ENCODE data around the gene BICC1. TPM values are rescaled to one million over a fixed set of nuclear protein-coding genes. Genes with fewer than 3 reads are reported as not detected.

BICC1 gene
- total RNA-seq, 1 donor from 2014 or later, result 9.3 TPM

DNA sequence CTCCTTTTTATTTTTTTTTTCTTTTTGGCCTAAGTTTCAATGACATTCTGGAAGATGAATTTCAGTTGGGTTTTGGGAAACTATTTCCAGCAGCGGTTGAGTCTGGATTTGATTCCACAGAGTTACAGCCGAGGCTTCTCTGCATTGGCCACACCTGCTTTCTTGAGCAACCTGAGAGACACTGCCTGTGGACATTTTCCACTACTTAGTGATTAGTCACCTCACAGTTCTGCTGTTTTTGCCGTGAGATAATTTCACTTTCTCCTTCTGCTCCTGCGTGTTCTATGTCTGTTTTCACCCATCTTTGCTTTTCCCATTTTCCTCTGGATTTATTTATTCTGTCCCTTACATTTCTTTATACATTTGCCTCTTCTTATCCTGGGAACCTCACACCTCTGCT, 243.0 kb downstream of the BICC1 start:
- no peak overlapping the region for H3K4me3 Mint-ChIP-seq

DNA sequence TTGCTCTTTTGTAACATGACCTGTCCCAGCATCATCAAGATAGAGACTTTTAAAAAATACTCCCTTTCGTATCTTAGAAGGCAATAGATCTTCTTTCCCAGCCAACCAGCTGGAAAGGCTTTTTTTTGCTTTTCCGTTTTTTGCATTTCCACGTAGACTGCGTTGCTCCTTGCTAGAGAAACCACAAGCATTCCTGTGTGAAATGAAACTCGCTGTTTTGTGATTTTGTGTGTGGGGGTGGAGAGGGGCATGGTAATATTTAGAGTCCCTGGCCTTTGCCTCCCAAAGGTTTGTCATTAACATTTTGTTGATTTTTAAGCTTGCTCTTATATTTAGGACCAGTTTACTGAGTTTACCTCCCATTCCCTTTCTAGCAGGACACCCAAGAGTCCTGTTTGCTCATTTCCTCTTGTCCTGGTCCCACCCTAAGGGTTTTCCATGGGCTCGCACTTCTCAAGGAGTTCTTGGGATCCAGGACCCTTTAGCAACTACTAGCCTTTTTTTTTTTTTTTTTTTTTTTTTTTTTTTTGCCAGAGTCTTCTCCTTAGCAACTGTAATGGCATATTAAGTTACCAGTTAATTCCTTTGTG, 243.6 kb downstream of the BICC1 start:
- no peaks in the 10 kb centered on the region for H3K9me3 Mint-ChIP-seq
- H3K27ac Mint-ChIP-seq, result peak overlapping the region; percentile 67

More for the DNA sequence above, 243.0 kb downstream of the BICC1 start:
- Mint-ChIP-seq H3K4me1 (peaks cover 27% of the 10 kb centered on the region), H3K36me3 (no peaks in the 10 kb centered on the region), H3K27ac (peak overlapping the region; percentile 67), H3K27me3 (ENCODE audit: low read depth) (no peaks in the 10 kb centered on the region), H3K9me3 (no peaks in the 10 kb centered on the region)
- no peak for DNase-seq (ENCODE audit: low spot score in 2 of 2, unreplicated experiment in 2 of 2)
- no peak for TF ChIP-seq CTCF (IDR thresholded peaks at IDR 0.05; ENCODE audit: unreplicated experiment)

GRCh38 chr10:58757352-58758065, 244.8 kb downstream of the BICC1 start:
- H3K4me3 Mint-ChIP-seq, result no peak overlapping the region
- DNase-seq (ENCODE audit: low spot score in 2 of 2, unreplicated experiment in 2 of 2), result no peak
- no peak overlapping the region for H3K27ac Mint-ChIP-seq
- H3K36me3 Mint-ChIP-seq, result no peaks in the 10 kb centered on the region
- H3K9me3 Mint-ChIP-seq, result no peaks in the 10 kb centered on the region
- TF ChIP-seq CTCF (IDR thresholded peaks at IDR 0.05; ENCODE audit: unreplicated experiment), result no peak
- peaks cover 31% of the 10 kb centered on the region for H3K4me1 Mint-ChIP-seq
- no peaks in the 10 kb centered on the region for H3K27me3 Mint-ChIP-seq (ENCODE audit: low read depth)

More for the DNA sequence above, 243.6 kb downstream of the BICC1 start:
- Mint-ChIP-seq H3K27me3 (ENCODE audit: low read depth) (no peaks in the 10 kb centered on the region), H3K36me3 (no peaks in the 10 kb centered on the region), H3K4me3 (no peak overlapping the region), H3K4me1 (peaks cover 27% of the 10 kb centered on the region)
- DNase-seq (ENCODE audit: low spot score in 2 of 2, unreplicated experiment in 2 of 2), result no peak
- TF ChIP-seq CTCF (IDR thresholded peaks at IDR 0.05; ENCODE audit: unreplicated experiment), result no peak

GRCh38 chr10:58758321-58758720, 245.6 kb downstream of the BICC1 start:
- Mint-ChIP-seq H3K36me3 (no peaks in the 10 kb centered on the region), H3K27ac (no peak overlapping the region), H3K4me1 (peaks cover 31% of the 10 kb centered on the region), H3K27me3 (ENCODE audit: low read depth) (no peaks in the 10 kb centered on the region), H3K4me3 (no peak overlapping the region), H3K9me3 (no peaks in the 10 kb centered on the region)
- TF ChIP-seq CTCF (IDR thresholded peaks at IDR 0.05; ENCODE audit: unreplicated experiment), result no peak
- DNase-seq (ENCODE audit: low spot score in 2 of 2, unreplicated experiment in 2 of 2), result no peak

- H3K27ac Mint-ChIP-seq, result no peak overlapping the region
- peaks cover 5% of the 10 kb centered on the region for H3K36me3 Mint-ChIP-seq
- DNase-seq (ENCODE audit: low spot score in 2 of 2, unreplicated experiment in 2 of 2), result no peak
- peaks cover 12% of the 10 kb centered on the region for H3K4me1 Mint-ChIP-seq
- H3K4me3 Mint-ChIP-seq, result no peak overlapping the region
- no peak for TF ChIP-seq CTCF (IDR thresholded peaks at IDR 0.05; ENCODE audit: unreplicated experiment)
- H3K9me3 Mint-ChIP-seq, result peaks cover 12% of the 10 kb centered on the region
- H3K27me3 Mint-ChIP-seq (ENCODE audit: low read depth), result no peaks in the 10 kb centered on the region
Observed at GRCh38 chr10:58764087-58764747, 251.5 kb downstream of the BICC1 start.

Measured in mesothelial cell of epicardium (in vitro differentiated cells).